ENCODE data around the gene APBA2. TPM values are rescaled to one million over a fixed set of nuclear protein-coding genes. Genes with fewer than 3 reads are reported as not detected.

The APBA2 gene
- total and polyA plus RNA-seq, 2 of the 4 experiments (the other 2 are of a cell fraction), result 21.7 to 33.0 TPM

GRCh38 chr15:28931828-28932227 is 46.1 kb downstream of the APBA2 start:
- H4K8ac ChIP-seq (ENCODE audit: low read depth in 2 of 2, low read length in 2 of 2), result no peak overlapping the region
- H3K79me1 ChIP-seq (ENCODE audit: low read depth in 1 of 2, low read length in 2 of 2), result peaks cover 3 to 33% of the 10 kb centered on the region in 2 experiments; a peak in 3 of 4 replicates
- H3K18ac ChIP-seq (ENCODE audit: low read depth, low read length), result no peak overlapping the region
- no peak overlapping the region for H2AK5ac ChIP-seq (ENCODE audit: low read depth, low read length)
- H3K36me3 ChIP-seq (ENCODE audit: control insufficient read depth, insufficient read depth, low read length), result no peaks in the 10 kb centered on the region
- H2BK15ac ChIP-seq (ENCODE audit: low read depth, low read length), result no peak overlapping the region
- H3K14ac ChIP-seq (replicated peaks; ENCODE audit: low read depth, low read length), result no peak overlapping the region
- H2BK20ac ChIP-seq (ENCODE audit: low read depth, low read length), result no peak overlapping the region
- intact Hi-C loops (cut with micrococcal nuclease) (no loop called here), dilution Hi-C loops (cut with HindIII; ENCODE audit: low sequenced_read_pairs, unreplicated experiment) (no loop called here), in situ Hi-C loops (cut with MboI; ENCODE audit: low sequenced_read_pairs) (no loop called here)
- H3K9me1 ChIP-seq (ENCODE audit: insufficient read depth, low read length), result peaks cover 14% of the 10 kb centered on the region; the same call in 1 of the 2 replicates
- H3K9me3 ChIP-seq (ENCODE audit: control insufficient read depth, insufficient read depth, low read length), result peaks cover 2% of the 10 kb centered on the region
- H3K56ac ChIP-seq (ENCODE audit: extremely low read depth, insufficient read depth, low read length), result no peak overlapping the region
- TF ChIP-seq RCOR1 (IDR thresholded peaks at IDR 0.05; ENCODE audit: insufficient replicate concordance, low read length), result no peak
- no peak for TF ChIP-seq RAD21 (IDR thresholded peaks at IDR 0.05; ENCODE audit: low read length)
- no peak for TF ChIP-seq SMC3 (IDR thresholded peaks at IDR 0.05; ENCODE audit: low read depth, low read length)
- TF ChIP-seq FOS (IDR thresholded peaks at IDR 0.05; ENCODE audit: low read depth, low read length), result no peak
- H4K5ac ChIP-seq (ENCODE audit: low read depth, low read length), result no peak overlapping the region
- ChIA-PET POLR2A (ENCODE audit: unreplicated experiment) (no interaction called here), CTCF (no interaction called here)
- no peak overlapping the region for H2BK5ac ChIP-seq (ENCODE audit: low read depth, low read length, poor library complexity, severe bottlenecking)
- no peak overlapping the region for H4K91ac ChIP-seq (ENCODE audit: insufficient read depth, low read depth, low read length)
- H3K4me2 ChIP-seq (ENCODE audit: low read depth, low read length), result no peak overlapping the region
- BruUV-seq (replicated peaks), result no TSS peak
- no peak overlapping the region for H2AFZ ChIP-seq (replicated peaks; ENCODE audit: low read length, poor library complexity)
- ATAC-seq (ENCODE audit: low read depth) (no peak), DNase-seq (no peak)
- H3K4me3 ChIP-seq (ENCODE audit: insufficient read depth, low read depth, low read length), result no peak overlapping the region
- no peak overlapping the region for H3K27ac ChIP-seq (ENCODE audit: insufficient read depth, low read length)
- no peak overlapping the region for H3K9ac ChIP-seq (ENCODE audit: low read depth, low read length)
- H3K4me1 ChIP-seq (ENCODE audit: control insufficient read depth, insufficient read depth, low read length), result no peaks in the 10 kb centered on the region
- 80% methylated on average over 1 of the region's 4 CpGs; no CpG with 5 or more reads in 1 of the 2 experiments for WGBS, 2 experiments (ENCODE audit: extremely low coverage in 2 of 2, insufficient read length in 1 of 2)
- no peak overlapping the region for H2AK9ac ChIP-seq (replicated peaks; ENCODE audit: low read depth, low read length, poor library complexity)
- H2BK120ac ChIP-seq (ENCODE audit: low read depth, low read length), result no peak overlapping the region
- no peaks in the 10 kb centered on the region for H3K27me3 ChIP-seq (ENCODE audit: control insufficient read depth, insufficient read depth, low read length)
- H3K4ac ChIP-seq (ENCODE audit: low read depth, low read length), result no peak overlapping the region
- no peak overlapping the region for H3K23ac ChIP-seq (ENCODE audit: low read depth, low read length)
- peaks cover 10% of the 10 kb centered on the region for H4K20me1 ChIP-seq (ENCODE audit: insufficient read depth, low read length)
